IPS-11a (cell line): ENCODE results near the gene PLA2G5.
"Not testable (repeated sequence)": the region's sequence is repeated elsewhere in the genome, so short reads cannot be mapped to it uniquely, and the experiment has no call there.

ENCODE experiments used
- H3K4me3 ChIP-seq: one replicate; pipeline ENCODE4 v1.5.1; 2013; ENCODE audit warnings: low read depth, low read length, control low read depth

Gene PLA2G5

DNA sequence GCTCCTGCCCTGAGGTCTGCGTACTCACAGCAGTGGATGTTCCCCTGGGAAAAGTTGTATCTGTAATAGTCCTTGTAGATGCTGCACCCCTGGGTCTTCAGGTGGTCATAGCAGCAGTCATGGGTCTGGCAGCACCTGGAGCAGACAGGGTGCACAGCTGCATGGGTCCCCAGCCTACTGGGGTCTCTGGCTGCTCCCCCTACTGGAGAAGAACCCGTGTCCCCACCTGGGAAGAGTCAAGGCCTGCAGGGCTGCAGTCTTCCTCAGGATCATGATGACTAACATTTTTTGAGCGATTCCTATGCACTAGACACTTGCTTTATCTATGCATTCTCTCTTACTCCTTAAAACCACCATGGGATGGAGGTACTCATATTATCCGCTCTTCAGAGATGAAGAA, 45.5 kb downstream of the PLA2G5 start:
- H3K4me3 ChIP-seq = no peak overlapping the region

DNA sequence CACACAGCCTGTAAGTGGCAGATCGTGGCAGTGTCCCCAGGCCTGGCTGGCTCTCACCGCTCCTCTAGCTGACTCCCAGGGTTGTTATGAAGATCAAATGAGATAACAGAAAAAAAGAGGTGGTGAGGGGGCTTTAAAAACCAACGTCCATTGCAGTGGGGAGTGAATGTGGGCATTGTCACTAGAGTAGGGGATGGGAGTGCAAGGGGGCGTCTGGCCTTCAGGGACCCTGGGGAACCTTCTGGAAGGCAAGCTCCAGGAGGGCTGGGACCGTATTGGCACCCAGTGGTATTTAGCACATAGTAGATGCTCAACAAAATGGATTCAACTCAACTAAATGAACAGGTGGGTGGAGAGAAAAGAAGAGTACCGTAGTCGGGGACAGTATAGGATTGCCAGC, 45.9 kb downstream of the PLA2G5 start:
- no peak overlapping the region for H3K4me3 ChIP-seq

DNA sequence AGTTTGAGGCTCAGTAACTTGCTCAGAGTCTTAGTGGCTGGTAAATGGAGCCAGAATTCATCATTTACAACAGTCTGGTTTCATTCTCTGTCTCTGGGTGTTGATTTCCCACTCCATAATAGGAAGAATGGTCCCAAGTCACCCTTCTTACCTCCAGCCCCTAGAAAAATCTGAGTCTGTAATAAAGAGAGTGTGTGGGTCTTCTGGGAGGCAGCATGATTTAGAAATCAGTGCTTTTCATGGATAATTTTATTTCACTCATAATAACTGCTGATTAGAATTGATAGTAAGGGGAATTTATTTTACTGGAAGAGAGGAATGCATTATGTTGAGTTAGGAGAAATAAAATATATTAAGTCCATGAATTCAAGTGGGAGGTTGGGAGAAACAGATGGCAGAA, 47.2 kb downstream of the PLA2G5 start:
- no peak overlapping the region for H3K4me3 ChIP-seq

DNA sequence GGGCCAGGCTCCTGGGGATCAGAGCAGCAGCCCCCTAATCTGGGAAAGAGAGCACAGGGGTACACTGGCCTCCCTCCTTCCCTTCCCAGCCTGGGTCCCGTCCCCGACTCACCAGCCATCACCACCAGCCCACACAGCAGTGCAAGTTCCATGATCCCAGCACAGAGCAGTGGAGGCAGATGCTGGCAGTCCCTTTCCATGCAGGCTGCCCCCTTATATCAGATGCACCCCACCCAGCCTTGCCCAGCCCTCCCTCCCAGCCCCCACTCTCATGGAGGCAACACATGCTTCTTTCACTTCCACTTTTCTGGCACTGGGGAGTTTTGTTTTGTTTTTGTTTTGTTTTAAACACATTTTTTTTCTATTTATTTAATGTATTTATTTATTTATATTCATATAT, 49.4 kb downstream of the PLA2G5 start, which contains the start of gene PLA2G2D:
Gene PLA2G2D (minus strand): TSS at position 190 of the 400 bp plus-strand sequence. CDS start 38 bp downstream, at position 152.
- no peak within 1 kb of the TSS for H3K4me3 ChIP-seq

DNA sequence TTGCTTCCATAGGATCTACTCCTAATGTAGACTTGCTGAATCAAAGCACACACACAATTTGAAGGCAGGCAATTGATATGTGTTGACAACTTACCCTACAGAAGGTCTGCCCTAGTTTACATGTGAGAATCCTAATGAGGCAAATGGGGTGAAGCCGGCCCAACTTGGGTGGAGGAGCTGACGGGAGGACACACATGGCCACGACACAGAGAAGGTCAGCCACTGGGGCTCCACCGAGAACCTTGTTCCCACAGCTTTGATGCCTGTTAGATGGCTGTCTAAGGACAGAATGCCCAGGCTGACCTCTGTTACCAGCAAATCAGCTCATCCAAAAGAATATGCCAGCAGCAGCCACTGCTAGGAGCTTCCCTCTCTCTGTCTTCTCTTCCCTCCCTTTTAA, 50.8 kb downstream of the PLA2G5 start:
- no peak overlapping the region for H3K4me3 ChIP-seq

DNA sequence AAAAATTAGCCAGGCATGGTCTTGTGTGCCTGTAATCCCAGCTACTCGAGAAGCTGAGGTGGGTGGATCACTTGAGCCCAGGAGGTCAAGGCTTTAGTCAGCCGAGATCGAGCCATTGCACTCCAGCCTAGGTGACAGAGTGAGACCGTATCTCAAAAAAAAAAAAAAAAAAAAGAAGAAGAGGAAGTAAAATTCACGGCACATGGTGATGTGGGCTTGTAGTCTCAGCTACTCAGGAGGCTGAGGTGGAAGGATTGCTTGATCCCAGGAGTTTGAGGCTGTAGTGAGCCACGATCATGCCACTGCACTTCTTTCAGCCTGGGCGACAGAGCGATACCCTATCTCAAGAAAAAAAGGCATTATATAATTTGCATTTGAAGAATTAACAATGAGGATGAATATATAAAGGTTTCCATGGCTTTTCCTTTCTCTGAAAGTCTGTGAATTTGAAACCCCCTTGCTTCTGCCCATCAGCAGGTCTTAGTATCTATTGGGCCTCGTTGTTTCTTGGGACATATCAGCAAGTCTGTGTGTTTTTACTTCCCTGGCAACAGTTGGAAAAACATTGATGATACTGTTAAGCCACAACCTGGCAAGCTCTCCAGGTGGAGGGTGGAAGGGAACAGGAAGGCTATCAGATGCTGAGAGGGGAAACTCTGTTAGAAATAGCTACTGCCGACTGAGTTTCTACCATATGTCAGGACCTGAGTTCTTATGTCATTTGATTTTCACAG, 53.9 kb downstream of the PLA2G5 start:
- H3K4me3 ChIP-seq = no peak overlapping the region

DNA sequence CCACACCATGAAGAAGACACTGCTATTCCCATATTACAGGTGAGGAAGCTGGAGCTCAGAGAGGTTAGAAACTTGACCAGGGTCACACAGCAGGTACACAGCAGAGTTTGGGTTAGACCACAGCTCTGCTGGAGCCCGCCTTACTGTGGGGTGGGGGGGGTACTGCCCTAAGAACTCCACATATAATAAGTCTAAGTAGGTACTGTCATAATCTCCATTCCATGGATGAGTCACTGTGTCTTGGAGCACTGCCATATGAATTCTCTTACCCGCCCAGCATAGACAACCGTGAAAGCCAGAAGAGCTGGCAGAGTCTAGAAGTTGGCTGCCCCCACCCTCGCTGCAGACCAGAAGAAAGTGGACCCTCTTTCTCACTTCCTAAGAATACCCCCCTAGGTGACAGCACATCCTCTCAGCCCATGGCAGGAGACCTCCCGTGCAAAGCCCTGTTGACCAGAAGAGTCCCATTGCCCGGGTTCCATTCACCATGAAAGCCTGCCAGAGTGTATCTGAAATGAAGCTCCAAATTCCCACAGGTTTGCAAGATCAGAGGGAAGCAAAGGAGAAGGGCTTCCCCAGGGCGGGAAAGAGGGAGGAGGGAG, 54.6 kb downstream of the PLA2G5 start:
- no peak overlapping the region for H3K4me3 ChIP-seq

DNA sequence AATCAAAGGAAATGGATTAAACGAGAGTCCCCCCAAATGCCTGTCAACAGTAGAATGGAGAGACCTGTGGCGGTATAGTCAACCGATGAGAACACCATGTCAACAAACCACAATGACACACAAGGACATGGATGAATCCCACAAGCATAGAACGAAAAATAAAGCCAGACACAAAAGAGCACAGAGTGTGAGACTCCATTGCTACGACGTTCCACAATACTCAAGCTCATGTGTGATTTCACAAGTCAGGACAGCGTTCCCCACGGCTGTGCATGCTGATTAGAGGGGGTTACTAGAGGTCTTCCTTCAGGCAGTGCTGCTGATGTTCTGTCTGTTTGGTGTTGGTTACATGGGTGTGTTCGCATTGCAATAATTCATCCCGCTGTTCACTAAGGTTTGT, 55.1 kb downstream of the PLA2G5 start:
- no peak overlapping the region for H3K4me3 ChIP-seq

DNA sequence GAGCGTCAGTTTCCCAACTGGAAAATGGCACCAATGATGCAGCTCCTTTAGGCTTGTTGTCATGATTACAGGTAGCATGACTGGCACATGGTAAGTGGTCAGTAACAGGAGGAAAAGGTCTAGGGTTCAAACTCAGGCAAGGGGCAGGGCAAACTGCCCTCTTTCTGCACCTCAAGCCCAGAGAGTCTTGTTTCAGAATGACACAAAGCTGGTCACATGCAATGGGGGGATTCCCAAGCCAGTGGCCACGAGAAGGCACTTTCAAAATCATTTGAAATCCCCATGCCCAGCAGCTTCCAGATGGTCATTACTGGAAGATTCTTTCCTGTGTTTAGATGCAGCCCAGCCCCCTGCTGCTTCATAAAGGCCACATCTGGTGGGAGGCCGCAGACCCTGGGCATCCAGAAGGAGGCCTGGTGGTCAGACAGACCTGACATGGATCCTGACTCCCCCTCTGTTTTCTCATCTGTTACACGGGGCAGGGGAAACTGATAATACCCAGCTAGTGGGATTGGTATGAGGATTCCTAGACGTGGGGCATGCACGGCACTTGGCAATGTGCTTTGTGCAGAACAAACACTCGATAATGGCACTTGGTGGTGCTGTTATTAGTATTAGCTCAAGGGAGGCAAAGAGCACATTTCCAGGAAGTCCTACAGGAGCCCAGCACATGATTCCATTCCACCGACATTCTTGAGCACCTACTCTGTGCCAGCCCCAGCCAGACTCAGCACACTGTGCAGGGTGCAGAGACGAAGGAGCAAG, 56.2 kb downstream of the PLA2G5 start:
- H3K4me3 ChIP-seq = no peak overlapping the region

DNA sequence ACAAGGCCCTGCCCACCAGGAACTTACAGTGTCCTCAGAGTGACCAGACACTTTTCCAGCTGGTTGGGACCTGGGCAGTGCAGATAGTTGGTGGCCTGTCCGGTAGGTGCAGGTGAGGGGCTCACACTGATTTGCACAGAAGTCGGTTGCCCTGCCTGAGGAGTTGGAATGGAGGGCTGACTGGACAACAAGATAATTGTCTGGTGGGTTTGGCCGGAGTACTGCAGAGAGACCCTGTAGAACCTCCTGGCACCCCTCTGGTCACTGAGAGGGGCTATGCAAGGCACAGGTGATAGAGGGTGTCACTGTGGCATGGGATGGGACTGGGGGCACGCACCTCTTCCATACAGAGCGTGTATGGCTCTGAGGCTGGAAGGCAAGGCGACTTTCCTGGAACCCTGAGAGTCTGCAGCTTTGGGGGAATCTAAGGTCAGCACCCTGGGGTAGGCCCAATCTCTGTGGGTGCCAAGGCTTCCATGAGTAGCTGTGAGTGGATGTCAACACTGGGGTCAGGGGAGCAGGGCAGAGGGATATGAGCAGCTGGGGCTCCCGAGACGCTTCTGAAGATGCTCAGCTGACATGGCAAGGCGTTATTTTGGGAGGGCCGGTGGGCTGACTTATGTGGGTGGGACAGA, 56.9 kb downstream of the PLA2G5 start:
- H3K4me3 ChIP-seq = no peak overlapping the region

DNA sequence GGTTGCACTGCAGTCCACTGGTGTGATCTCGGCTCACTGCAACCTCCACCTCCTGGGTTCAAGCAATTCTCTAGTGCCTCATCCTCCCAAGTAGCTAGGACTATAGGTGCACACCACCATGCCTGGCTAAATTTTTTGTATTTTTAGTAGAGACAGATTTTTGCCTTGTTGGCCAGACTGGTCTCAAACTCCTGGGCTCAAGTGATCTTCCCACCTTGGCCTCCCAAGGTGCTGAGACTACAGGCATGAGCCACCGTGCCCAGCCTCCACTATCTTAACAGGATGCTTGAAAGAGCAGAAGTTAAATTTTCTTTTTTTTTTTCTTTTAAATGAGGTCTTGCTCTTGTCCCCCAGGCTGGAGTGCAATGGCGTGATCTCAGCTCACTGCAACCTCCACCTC, 60.5 kb downstream of the PLA2G5 start:
- H3K4me3 ChIP-seq = not testable (repeated sequence)

DNA sequence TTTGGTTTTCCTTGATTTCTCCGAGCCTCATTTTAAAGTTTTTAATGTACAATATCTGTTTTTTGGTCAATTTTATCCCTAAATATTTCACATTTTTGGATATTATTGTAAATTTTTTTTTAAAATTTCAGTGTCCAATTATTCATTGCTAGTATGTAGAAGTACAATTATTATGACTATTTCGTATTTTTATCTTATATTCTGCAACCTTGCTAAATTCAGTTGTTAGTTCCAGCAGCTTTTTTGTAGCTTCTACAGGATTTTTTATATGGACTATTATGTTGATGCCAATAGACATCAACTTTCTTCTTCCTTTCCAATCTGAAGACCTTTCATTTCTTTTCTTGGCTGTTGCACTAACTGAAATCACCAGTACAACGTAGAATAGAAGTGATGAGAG, 65.0 kb downstream of the PLA2G5 start:
- H3K4me3 ChIP-seq = no peak overlapping the region

DNA sequence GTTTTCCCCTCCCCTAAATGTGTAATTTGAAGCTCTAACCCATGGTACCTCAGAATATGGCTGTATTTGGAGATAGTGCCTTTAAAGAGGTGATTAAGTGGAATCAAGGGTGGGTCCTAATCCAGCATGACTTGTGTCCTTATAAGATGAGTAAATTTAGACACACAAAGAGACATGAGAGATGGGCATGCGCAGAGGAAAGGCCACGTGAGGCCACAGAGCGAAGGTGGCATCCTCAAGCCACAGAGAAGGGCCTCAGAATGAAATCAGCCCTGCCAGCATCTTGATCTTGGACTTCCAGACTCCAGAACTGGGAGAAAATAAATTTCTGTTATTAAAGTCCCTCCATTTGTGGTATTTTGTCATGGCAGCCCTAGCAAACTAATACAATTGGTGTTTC, 66.3 kb downstream of the PLA2G5 start:
- no peak overlapping the region for H3K4me3 ChIP-seq

DNA sequence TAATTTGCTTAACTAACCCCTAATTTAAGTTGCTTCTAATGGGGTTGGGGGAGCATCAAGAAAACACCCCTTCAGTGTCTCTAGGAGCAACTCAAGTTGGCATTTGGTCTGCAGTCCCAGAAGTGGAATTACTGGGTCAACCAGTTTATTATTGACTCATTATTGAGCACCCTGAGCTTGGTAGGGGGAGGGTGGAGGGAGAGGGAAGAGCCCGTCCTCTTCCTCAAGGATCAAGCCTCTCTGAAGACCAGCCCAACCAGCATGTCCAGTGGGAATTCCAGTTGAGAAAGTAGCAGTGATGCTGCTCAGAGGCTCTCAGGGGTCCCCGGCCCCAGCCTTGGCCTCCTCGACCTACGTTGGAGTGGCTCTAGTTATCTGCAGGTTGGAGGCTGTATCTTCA, 67.1 kb downstream of the PLA2G5 start:
- no peak overlapping the region for H3K4me3 ChIP-seq

DNA sequence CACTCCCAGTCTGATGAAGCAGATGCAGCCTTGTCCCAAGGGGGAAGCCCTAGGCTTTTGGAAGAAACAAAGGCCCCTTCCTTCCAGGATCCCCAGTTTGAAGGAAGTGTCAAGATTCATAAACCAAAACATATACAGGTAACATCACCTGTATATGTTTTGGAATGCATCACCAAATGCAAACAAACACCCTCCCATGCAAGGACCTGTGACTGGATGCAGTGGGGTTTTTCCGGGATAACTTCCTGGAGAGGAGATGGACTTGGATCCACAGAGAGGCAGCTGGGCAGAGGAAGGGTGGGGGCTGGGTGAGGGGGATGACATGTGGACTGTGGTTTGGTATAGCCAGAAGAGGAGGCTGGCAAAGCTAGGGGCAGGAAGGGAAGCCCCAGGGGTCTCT, 67.6 kb downstream of the PLA2G5 start:
- no peak overlapping the region for H3K4me3 ChIP-seq

DNA sequence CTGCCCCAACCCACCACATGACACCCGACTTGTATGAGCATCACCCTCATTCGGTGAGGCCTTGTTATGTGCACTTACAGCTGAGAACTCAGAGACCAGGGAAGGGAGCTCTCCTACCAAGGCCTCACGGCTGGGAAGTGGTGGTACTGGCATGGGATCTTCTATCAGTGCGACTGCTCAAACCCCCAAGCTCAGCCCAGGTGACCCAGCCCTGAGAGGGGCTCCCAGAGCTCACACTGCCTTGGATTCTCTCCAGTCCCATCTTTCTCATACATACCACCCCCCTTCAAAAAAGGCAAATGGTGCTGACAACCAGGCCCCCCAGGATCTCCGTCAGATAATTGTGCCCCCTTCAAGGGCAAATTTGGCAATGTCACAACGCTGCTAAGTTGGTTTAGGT, 68.4 kb downstream of the PLA2G5 start:
- no peak overlapping the region for H3K4me3 ChIP-seq

DNA sequence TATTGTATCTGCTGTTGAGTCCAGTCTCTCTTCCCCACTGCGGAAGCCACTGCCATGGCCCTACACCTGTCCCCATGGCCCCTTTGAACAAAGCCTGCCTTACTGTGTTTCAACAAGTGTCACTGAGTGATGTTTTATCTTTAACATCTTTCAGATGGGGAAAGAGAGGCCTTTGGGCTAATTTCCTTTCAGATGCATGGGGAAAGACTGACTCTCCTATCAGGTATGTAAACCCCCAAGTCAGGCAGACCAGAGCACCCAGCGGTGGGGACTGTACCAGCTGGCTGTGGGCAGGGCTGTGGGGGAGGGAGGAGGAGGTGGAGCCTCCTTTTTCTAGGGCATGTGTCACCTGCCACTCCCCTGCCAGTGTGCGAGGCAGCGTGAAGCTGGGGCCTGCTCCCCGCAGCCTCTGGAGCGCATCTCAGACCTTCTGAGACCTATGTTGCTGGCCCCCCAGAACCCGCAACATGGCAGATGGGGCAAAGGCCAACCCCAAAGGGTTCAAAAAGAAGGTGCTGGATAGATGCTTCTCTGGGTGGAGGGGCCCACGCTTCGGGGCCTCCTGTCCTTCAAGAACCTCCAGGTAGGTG, 69.1 kb downstream of the PLA2G5 start, which contains the start of gene PLA2G2F:
Gene PLA2G2F (plus strand): TSS at position 363 of the 590 bp plus-strand sequence. CDS start 105 bp downstream, at position 468.
- H3K4me3 ChIP-seq = no peak within 1 kb of the TSS

DNA sequence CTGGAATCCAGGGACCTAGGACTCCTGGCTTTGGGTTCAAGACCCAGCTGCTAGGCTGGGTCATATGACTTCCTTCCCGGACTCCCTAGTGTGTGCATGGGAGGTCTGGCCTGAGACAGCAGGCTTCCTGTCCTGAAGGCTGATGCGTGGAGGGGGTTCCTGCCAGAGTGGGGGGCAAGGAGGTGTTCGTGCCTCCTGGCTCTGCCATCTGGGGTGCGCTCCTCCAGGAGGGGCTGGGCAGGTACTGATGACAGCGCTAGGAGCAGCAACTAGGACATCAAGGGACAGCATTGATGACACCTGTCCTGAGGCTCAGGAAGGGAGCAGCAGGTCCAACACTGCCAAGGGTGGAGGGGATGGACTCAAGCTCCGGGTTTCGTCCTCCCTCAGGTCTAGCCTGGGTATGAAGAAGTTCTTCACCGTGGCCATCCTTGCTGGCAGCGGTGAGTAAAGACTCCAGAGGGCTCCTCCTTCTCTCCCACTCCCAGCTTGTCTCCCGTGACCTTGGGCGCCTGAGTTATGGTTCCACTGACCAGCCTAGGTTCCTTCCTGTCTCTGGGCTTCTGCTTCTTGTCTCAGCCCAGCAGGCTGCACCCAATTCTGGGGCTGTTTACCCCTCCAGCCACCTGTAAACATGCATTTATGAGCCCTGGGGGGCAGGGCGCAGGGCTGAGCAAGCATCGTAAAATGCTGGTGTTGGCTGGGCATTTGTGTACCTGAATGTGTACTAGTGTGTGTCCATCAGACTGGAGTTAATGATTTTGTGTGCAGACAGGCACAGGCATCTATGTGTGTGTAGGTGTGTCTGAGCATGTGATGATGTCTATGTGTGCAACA, 70.0 kb downstream of the PLA2G5 start:
- no peak overlapping the region for H3K4me3 ChIP-seq

DNA sequence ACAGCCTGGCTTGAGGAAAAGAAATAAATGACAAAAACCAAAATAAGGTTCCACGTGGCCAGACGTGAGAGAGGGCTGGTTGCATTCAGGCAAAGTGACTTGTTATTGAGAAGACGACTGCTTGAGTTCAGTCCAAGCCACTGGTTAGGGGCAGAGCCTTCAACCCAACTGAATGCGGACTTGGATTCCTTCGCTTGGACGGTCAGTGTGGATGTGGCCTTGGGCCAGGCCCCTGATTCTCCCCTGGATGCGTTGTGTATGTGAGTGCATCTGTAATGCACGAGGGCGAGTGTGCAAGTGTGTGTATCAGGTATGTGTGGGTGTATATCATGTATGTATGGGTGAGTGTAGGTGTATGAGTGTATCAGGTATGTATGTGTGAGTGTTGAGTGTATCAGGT, 71.0 kb downstream of the PLA2G5 start:
- H3K4me3 ChIP-seq = no peak overlapping the region

DNA sequence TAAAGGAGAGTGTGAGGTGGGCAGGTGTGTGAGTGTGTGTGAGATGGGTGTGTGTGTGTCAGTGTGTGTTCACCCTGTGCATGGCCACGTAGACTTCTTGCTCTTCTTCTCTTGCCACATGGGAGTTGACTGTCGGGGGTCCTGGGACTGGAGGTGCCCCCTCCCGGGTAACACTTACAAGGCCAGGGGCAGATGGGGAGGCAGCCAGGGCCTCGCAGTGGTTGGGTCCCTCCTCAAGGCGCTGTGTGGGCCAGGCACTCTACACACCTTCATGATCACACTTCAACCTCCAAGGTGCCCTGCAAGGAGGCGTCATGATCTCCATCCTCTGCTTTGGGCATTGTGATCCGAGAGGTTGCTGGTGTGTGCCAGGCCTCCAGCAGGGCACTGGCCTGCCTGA, 71.5 kb downstream of the PLA2G5 start:
- no peak overlapping the region for H3K4me3 ChIP-seq
